GM21529 (cell line): Measurements from ENCODE around the gene CPNE2.

Experiments
- ATAC-seq: cut with Tn5 transposase; IDR thresholded peaks from one replicate; pipeline ENCODE4 v1.9.1; 2021; ENCODE audit not compliant: unreplicated experiment

The CPNE2 gene

GRCh38 chr16:57191056-57191571 is 98.7 kb downstream of the CPNE2 start:
- no peak for ATAC-seq

- no peak for ATAC-seq
Measured at GRCh38 chr16:57192146-57192545, 99.8 kb downstream of the CPNE2 start.

GRCh38 chr16:57192720-57193486 is 100.5 kb downstream of the CPNE2 start:
- no peak for ATAC-seq

- no peak for ATAC-seq
Measured at GRCh38 chr16:57194512-57194911, 102.1 kb downstream of the CPNE2 start.

GRCh38 chr16:57196286-57196685 is 103.9 kb downstream of the CPNE2 start:
- no peak for ATAC-seq

GRCh38 chr16:57196753-57197152 is 104.4 kb downstream of the CPNE2 start:
- no peak for ATAC-seq
